Common myeloid progenitor, CD34-positive (primary cell): ENCODE results near the gene TDRD12.
"Not testable (repeated sequence)": the region's sequence is repeated elsewhere in the genome, so short reads cannot be mapped to it uniquely, and the experiment has no call there.

Experiments
- CTCF ChIA-PET: fragments of 350-600 bp; sonication (Branson Sonifier 250); formaldehyde crosslinking; loops from one replicate; lab custom pipeline; 2021; ENCODE audit warnings: antibody characterized with exemption; lab: Charles Lee
- POLR2A ChIA-PET: fragments of 350-600 bp; sonication (Branson Sonifier 250); formaldehyde crosslinking; loops from one replicate; lab custom pipeline; 2021; ENCODE audit warnings: antibody characterized with exemption; lab: Charles Lee
- DNase-seq, 3 donors: peaks; one replicate each; pipeline versions ENCODE4 v3.0.0 to v3.0.0-alpha.2; 2013
- H3K27ac ChIP-seq, 2 experiments: 1 replicate in 1 of 2; 2 replicates in 1 of 2; pipeline ENCODE4 v1.7.0; 2013; ENCODE audit warnings: inconsistent platforms in 2 of 2, low read length in 2 of 2, mild to moderate bottlenecking in 2 of 2, low read depth in 1 of 2, moderate library complexity in 1 of 2; ENCODE audit not compliant: severe bottlenecking in 2 of 2, insufficient read depth in 1 of 2, poor library complexity in 1 of 2
- H3K27me3 ChIP-seq, 5 experiments: replicated peaks in 2 of 5; 1 replicate in 3 of 5; 2 replicates in 2 of 5; pipeline versions ENCODE4 v1.6.1 to v1.7.0; 2013; ENCODE audit warnings: low read length in 4 of 5, mild to moderate bottlenecking in 2 of 5, moderate library complexity in 2 of 5, inconsistent platforms in 1 of 5; ENCODE audit not compliant: insufficient read depth in 5 of 5, control insufficient read depth in 4 of 5
- H3K36me3 ChIP-seq, 4 experiments: 1 replicate in 2 of 4; 2 replicates in 2 of 4; pipeline versions ENCODE4 v1.6.1 to v1.7.0; 2013; ENCODE audit warnings: low read length in 3 of 4, control low read depth in 1 of 4, mild to moderate bottlenecking in 1 of 4; ENCODE audit not compliant: control insufficient read depth in 4 of 4, insufficient read depth in 4 of 4
- H3K4me1 ChIP-seq, 4 experiments: 1 replicate in 3 of 4; 2 replicates in 1 of 4; pipeline versions ENCODE4 v1.6.1 to v1.7.1; 2013; ENCODE audit warnings: low read length in 3 of 4, mild to moderate bottlenecking in 3 of 4, control low read depth in 1 of 4, inconsistent platforms in 1 of 4, moderate library complexity in 1 of 4; ENCODE audit not compliant: control insufficient read depth in 4 of 4, insufficient read depth in 4 of 4; ENCODE audit errors: control extremely low read depth in 1 of 4
- H3K4me3 ChIP-seq, 7 experiments: 1 replicate in 4 of 7; 2 replicates in 3 of 7; pipeline versions ENCODE4 v1.5.1 to v1.7.0; 2013; ENCODE audit warnings: mild to moderate bottlenecking in 7 of 7, low read length in 6 of 7, moderate library complexity in 6 of 7, inconsistent platforms in 2 of 7, low read depth in 2 of 7, control low read depth in 1 of 7; ENCODE audit not compliant: insufficient read depth in 4 of 7, control insufficient read depth in 1 of 7; ENCODE audit errors: extremely low read depth in 1 of 7
- H3K9me3 ChIP-seq, 5 experiments: 1 replicate in 4 of 5; 2 replicates in 1 of 5; pipeline versions ENCODE4 v1.6.1 to v1.7.1; 2013; ENCODE audit warnings: low read length in 4 of 5, mild to moderate bottlenecking in 2 of 5, inconsistent platforms in 1 of 5, low read depth in 1 of 5, moderate library complexity in 1 of 5; ENCODE audit not compliant: control insufficient read depth in 4 of 5, insufficient read depth in 2 of 5; ENCODE audit errors: control extremely low read depth in 1 of 5
- WGBS: methylation state at CpG from one replicate; pipeline ENCODE4 v1.1.5; 2013; ENCODE audit not compliant: insufficient coverage; 5-methylcytosine and 5-hydroxymethylcytosine counted together

TDRD12 gene

DNA sequence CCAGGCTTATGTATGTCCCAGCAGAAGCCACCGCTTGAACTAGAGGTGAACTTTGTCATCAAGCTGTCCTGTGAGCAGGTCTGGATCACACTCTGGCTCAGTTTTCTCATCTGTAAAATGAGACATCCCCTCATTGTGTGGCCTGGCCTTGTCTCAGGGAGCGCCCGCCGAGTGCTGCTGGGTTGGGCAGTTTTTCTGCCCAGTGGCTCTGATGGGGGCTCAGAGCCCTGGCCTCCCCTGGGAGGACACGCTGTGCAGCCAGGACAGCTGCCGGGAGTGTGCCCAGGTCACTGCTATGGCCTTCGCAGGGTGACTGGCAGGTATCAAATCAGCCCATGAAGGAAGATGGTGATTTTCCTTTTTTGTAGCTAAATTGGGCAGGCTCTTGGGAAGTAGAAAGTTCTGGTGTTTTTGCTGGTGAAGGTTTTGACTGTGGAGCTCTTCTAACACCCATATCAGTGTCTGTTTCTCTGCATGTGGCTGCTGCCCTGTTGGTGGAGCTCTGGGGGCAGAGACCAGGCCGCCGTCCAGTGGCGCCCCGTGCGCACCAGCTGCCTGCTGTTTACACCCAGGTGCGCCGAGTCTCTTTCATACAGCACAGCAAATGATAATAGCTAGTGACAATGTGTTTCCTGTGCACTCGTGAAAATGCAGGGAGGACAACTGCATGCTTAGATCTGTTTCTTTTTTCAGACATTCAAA is 109.2 kb downstream of the TDRD12 start:
- CTCF ChIA-PET: no interaction called here
- WGBS: 94% methylated on average over 14 of the region's 15 CpGs
- Histone ChIP-seq H3K36me3 (no peaks in the 10 kb centered on the region), H3K4me3 (no peak overlapping the region), H3K9me3 (peaks cover 0 to 4% (median 0%) of the 10 kb centered on the region in 5 experiments), H3K27ac (no peak overlapping the region), H3K4me1 (peaks cover 0 to 5% (median 0%) of the 10 kb centered on the region in 4 experiments), H3K27me3 (peaks cover 0 to 19% (median 6%) of the 10 kb centered on the region in 5 experiments)
- POLR2A ChIA-PET: no interaction called here
- DNase-seq: no peak

DNA sequence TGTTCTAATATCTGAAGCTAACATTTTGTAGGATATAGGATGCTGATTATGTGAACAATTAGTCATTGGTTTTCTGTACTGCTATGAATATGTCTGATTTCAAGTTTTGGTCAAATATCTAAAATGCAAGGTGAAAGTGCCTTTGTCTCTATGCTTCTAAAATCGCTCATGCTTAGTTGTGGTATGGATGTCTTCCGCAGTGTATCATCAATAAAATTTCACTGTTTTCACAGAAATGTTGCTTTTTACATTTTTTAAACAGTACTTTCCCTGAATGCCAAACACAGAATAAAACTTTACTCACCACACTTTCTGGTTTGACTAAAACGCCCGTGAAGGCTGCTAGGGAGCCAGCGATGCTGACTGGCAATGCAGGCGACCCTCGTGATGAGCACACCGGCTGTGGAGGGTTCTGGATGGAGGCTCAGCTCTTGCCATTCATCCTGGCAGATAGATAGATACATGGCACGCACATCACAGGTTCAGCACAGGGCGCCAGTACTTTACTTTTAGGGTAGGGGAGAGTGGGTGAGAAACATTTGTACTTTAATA is 109.9 kb downstream of the TDRD12 start:
- ChIA-PET POLR2A (no interaction called here), CTCF (no interaction called here)
- WGBS: 100% methylated on average over 1 of the region's 10 CpGs
- no peaks in the 10 kb centered on the region for H3K36me3 ChIP-seq
- peaks cover 0 to 4% (median 0%) of the 10 kb centered on the region in 5 experiments for H3K9me3 ChIP-seq
- peaks cover 0 to 4% (median 0%) of the 10 kb centered on the region in 4 experiments for H3K4me1 ChIP-seq
- no peak for DNase-seq
- H3K27me3 ChIP-seq: peaks cover 0 to 13% (median under 1%) of the 10 kb centered on the region in 5 experiments
- no peak overlapping the region for H3K4me3 ChIP-seq
- H3K27ac ChIP-seq: no peak overlapping the region

DNA sequence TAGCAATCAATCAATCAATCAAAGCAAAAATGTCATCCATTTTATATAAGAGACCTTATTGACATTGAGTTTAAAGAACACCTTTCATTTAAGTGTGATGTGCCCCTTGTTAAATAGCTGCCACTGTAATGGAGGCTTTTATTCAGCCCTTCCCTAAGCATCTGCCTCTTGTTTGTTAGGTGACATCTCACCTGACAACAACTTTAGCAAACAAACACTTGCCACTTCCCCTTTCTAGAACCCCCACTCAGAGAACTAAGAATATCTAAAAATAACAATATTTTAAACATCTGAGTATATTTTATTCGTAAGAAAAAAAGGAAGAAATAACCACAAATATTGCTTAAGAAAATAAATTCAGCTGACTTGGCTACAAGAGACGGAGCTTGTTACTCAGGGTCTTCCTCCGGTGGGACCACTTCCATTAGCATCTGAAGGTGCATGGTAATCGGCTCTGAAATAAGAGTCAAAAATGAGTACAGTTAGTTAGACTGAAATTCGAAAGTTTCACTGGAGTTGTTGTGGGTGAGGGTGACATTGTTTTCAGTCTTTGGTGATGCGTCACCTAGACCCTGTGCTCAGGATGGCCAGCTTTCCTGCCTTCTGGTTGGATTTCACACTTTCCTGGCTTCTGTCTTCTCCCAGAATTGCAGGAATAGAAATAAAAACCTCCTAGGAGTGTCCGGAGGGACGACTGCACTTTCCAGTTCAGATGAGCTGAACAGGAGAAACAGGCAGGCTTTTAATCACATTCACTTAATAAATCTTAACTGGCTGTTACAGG is 110.9 kb downstream of the TDRD12 start:
- Histone ChIP-seq H3K36me3 (no peaks in the 10 kb centered on the region), H3K27me3 (peaks cover 0 to 3% (median 0%) of the 10 kb centered on the region in 5 experiments), H3K4me3 (no peak overlapping the region), H3K4me1 (no peaks in the 10 kb centered on the region), H3K27ac (no peak overlapping the region), H3K9me3 (peaks cover 0 to 4% (median 0%) of the 10 kb centered on the region in 5 experiments)
- DNase-seq: no peak
- POLR2A ChIA-PET: no interaction called here
- WGBS: 95% methylated on average over 4 of the region's 8 CpGs
- CTCF ChIA-PET: no interaction called here

DNA sequence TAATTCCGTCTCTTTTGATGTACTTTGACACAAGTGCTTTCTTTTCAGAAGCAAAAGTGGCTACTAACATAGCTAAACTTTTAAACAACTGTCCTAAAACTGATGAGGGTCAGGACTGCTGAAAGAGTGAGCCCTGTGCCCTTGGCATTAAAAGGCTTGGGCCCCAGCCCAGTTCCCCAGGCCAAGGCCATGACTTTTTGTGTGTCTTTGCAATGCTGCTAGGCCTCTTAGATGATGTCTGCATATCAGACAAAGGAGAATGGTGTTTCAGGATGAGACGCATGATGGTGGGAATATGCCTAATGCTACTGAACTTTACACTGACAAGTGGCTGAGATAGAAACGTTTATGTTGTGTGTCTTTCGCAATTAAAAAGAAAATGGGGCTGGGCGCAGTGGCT is 112.0 kb downstream of the TDRD12 start:
- CTCF ChIA-PET: no interaction called here
- 97% methylated on average over 5 of the region's 5 CpGs for WGBS
- H3K27me3 ChIP-seq: peaks cover 0 to 1% (median 0%) of the 10 kb centered on the region in 5 experiments

DNA sequence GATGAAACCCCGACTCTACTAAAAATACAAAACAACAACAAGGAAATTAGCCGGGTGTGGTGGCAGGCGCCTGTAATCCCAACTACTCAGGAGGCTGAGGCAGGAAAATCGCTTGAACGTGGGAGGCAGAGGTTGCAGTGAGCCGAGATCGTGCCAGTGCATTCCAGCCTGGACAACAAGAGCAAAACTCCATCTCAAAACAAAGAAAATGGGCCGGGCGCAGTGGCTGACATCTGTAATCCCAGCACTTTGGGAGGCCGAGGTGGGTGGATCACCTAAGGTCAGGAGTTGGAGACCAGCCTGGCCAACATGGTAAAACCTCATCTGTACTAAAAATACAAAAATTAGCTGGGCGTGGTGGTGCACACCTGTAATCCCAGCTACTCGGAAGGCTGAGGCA is 112.5 kb downstream of the TDRD12 start:
- H3K27me3 ChIP-seq, H3K4me1 ChIP-seq, H3K4me3 ChIP-seq, CTCF ChIA-PET, H3K9me3 ChIP-seq, POLR2A ChIA-PET, H3K36me3 ChIP-seq, H3K27ac ChIP-seq, DNase-seq: not testable (repeated sequence)
- 97% methylated on average over 10 of the region's 12 CpGs for WGBS

More for the DNA sequence above, 112.0 kb downstream of the TDRD12 start:
- POLR2A ChIA-PET: no interaction called here
- Histone ChIP-seq H3K9me3 (peaks cover 0 to 4% (median 0%) of the 10 kb centered on the region in 5 experiments), H3K4me1 (no peaks in the 10 kb centered on the region), H3K36me3 (no peaks in the 10 kb centered on the region), H3K4me3 (no peak overlapping the region), H3K27ac (no peak overlapping the region)
- DNase-seq: no peak

DNA sequence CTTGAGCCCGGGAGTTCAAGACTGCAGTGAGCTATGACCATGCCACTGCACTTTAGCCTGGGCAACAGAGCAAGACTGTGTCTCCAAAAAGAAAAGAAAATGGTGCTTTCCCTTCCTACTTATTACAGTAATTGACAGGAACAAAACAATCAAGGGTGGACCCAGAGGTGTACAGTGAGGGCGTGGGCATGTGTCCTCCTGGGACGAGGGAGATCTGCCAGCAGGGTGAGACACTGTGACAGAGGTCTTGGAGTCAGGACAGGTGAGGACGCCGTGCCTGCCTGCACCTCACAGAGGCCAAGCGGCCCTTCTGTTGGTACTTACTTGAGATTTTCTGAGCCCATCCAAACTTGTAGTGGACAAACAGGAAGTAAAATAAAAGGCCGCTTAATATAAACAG is 113.3 kb downstream of the TDRD12 start:
- H3K9me3 ChIP-seq, H3K36me3 ChIP-seq, POLR2A ChIA-PET, DNase-seq, H3K27ac ChIP-seq, H3K4me3 ChIP-seq, H3K27me3 ChIP-seq, H3K4me1 ChIP-seq: not testable (repeated sequence)
- 99% methylated on average over 7 of the region's 7 CpGs for whole genome bisulfite sequencing
- CTCF ChIA-PET: interaction anchor here (0.6 kb wide), 1 partner anchor 291 kb away, joined by 3 read pairs; no protein-coding TSS in a partner anchor

DNA sequence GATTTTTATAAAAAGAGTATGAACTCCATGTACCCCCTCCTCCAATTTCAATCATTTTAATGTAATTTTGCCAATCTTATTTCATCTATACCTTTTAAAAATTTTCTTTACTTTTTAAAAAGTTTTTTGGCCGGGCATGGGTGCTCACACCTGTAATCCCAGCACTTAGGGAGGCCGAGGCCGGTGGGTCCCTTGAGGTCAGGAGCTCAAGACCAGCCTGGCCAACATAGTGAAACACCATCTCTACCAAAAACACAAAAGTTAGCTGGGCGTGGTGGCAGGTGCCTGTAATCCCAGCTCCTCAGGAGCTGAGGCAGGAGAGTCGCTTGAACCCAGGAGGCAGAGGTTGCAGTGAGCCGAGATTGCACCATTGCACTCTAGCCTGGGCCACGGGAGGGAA is 113.8 kb downstream of the TDRD12 start:
- CTCF ChIA-PET: interaction anchor here (0.6 kb wide), 1 partner anchor 290 kb away, joined by 3 read pairs; no protein-coding TSS in a partner anchor
- POLR2A ChIA-PET, H3K4me1 ChIP-seq, H3K36me3 ChIP-seq, H3K27me3 ChIP-seq, DNase-seq, H3K4me3 ChIP-seq, H3K9me3 ChIP-seq, H3K27ac ChIP-seq: not testable (repeated sequence)
- 100% methylated on average over 1 of the region's 7 CpGs for WGBS
